OCI-LY3 (cell line): ENCODE data around the gene HSFX3.

Source experiments
- EZH2phosphoT487 ChIP-seq: fragments of 200-600 bp; shearing (Covaris generic); IDR thresholded peaks from 2 replicates; pipeline ENCODE4 v1.6.1; 2018; ENCODE audit warnings: antibody characterized with exemption, mixed run types, low read depth
- TF ChIP-seq, protein P1 (sequence below): fragments of 200-600, 300-600 bp; sonication (generic); IDR thresholded peaks from 2 replicates; pipeline ENCODE4 v1.5.1; 2014; ENCODE audit warnings: antibody characterized with exemption, low read length, low read depth

DNA sequence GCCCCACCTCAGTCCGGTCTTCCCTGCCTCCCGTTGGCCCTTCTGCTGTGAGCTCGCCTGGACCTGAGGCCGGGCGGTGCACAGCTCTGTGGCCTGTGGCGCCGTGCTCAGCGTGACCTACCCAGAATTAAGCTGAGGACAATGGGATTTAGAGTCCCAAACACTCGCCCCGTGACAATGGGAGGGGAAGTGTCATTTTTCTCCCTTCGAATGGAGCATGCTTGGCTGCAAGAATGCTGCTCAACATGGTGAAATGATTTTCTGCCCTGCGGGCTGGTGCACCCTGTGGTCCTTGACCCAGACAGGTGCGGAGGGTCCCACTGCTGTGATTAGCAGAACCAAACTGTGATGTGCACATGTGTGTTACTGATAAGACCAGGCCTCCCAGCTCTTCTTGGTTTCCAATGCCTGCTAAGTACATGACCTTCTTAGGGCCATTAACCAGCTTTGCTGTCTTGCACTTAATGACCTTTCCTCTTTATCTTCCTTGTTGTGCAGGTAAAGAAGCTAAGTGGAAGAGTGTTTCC is 8.1 kb downstream of the HSFX3 start:
- TF ChIP-seq, protein P1, sequence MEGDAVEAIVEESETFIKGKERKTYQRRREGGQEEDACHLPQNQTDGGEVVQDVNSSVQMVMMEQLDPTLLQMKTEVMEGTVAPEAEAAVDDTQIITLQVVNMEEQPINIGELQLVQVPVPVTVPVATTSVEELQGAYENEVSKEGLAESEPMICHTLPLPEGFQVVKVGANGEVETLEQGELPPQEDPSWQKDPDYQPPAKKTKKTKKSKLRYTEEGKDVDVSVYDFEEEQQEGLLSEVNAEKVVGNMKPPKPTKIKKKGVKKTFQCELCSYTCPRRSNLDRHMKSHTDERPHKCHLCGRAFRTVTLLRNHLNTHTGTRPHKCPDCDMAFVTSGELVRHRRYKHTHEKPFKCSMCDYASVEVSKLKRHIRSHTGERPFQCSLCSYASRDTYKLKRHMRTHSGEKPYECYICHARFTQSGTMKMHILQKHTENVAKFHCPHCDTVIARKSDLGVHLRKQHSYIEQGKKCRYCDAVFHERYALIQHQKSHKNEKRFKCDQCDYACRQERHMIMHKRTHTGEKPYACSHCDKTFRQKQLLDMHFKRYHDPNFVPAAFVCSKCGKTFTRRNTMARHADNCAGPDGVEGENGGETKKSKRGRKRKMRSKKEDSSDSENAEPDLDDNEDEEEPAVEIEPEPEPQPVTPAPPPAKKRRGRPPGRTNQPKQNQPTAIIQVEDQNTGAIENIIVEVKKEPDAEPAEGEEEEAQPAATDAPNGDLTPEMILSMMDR = no peak
- no peak for TF ChIP-seq EZH2phosphoT487
